Suppressor macrophage treated with lipopolysaccharide for 1 hour (primary cell): ENCODE measurements around the gene SFXN5.
"Not testable (repeated sequence)": the region's sequence is repeated elsewhere in the genome, so short reads cannot be mapped to it uniquely, and the experiment has no call there.

Experiments used
- DNase-seq, 3 donors: peaks; one replicate each; pipeline ENCODE4 v3.0.0-alpha.2; 2020 to 2022

The SFXN5 gene

GRCh38 chr2:73100956-73101355 lies 29.4 kb upstream of the SFXN5 start:
- DNase-seq = no peak

- DNase-seq = no peak
Measured at GRCh38 chr2:73099486-73099885, 28.0 kb upstream of the SFXN5 start.

- DNase-seq = no peak
Measured at GRCh38 chr2:73095910-73096309, 24.4 kb upstream of the SFXN5 start.

- DNase-seq = not testable (repeated sequence)
Measured at GRCh38 chr2:73093601-73094218, 22.2 kb upstream of the SFXN5 start.

GRCh38 chr2:73092146-73092783 lies 20.8 kb upstream of the SFXN5 start:
- peak in 1 of 3 donors; percentile 4 for DNase-seq

- DNase-seq = no peak
Measured at GRCh38 chr2:73091696-73092095, 20.2 kb upstream of the SFXN5 start.

GRCh38 chr2:73091164-73091563 lies 19.7 kb upstream of the SFXN5 start:
- no peak for DNase-seq

GRCh38 chr2:73089270-73090030 lies 17.9 kb upstream of the SFXN5 start:
- no peak for DNase-seq

- no peak for DNase-seq
Measured at GRCh38 chr2:73088703-73089102, 17.2 kb upstream of the SFXN5 start.

GRCh38 chr2:73088211-73088610 lies 16.7 kb upstream of the SFXN5 start:
- no peak for DNase-seq

GRCh38 chr2:73087311-73087710 lies 15.8 kb upstream of the SFXN5 start:
- no peak for DNase-seq

GRCh38 chr2:73085691-73086090 lies 14.2 kb upstream of the SFXN5 start:
- DNase-seq = peak; percentile 88 to 93 (median 91)

- DNase-seq = no peak
Measured at GRCh38 chr2:73084971-73085370, 13.5 kb upstream of the SFXN5 start.

- DNase-seq = no peak
Measured at GRCh38 chr2:73083886-73084800, 12.6 kb upstream of the SFXN5 start.

- no peak for DNase-seq
Measured at GRCh38 chr2:73082523-73083410, 11.3 kb upstream of the SFXN5 start.

GRCh38 chr2:73081181-73081671 lies 9.7 kb upstream of the SFXN5 start:
- no peak for DNase-seq

- no peak for DNase-seq
Measured at GRCh38 chr2:73080321-73081131, 9.0 kb upstream of the SFXN5 start.

GRCh38 chr2:73079636-73080035 lies 8.1 kb upstream of the SFXN5 start:
- DNase-seq = no peak

GRCh38 chr2:73078457-73079411 lies 7.2 kb upstream of the SFXN5 start:
- DNase-seq = no peak

GRCh38 chr2:73077424-73077795 lies 5.9 kb upstream of the SFXN5 start:
- DNase-seq = no peak
